HL-60 (cell line): ENCODE measurements around the gene GKAP1.
"Not testable (repeated sequence)": the region's sequence is repeated elsewhere in the genome, so short reads cannot be mapped to it uniquely, and the experiment has no call there.

Source experiments
- GABPA ChIP-seq: IDR thresholded peaks from 2 replicates; pipeline ENCODE4 v1.6.1; 2012; ENCODE audit warnings: low read depth
- POLR2AphosphoS5 ChIP-seq: IDR thresholded peaks from 2 replicates; pipeline ENCODE4 v1.6.1; 2012; ENCODE audit warnings: low read depth
- REST ChIP-seq: IDR thresholded peaks from 2 replicates; pipeline ENCODE4 v1.6.1; 2012; ENCODE audit warnings: low read depth; ENCODE audit not compliant: insufficient replicate concordance
- SPI1 ChIP-seq: IDR thresholded peaks from 2 replicates; pipeline ENCODE4 v1.6.1; 2012; ENCODE audit warnings: low read depth, mild to moderate bottlenecking, borderline replicate concordance
- TF ChIP-seq, protein P1 (sequence below): IDR thresholded peaks from one replicate; pipeline ENCODE4 v1.5.1; 2011; ENCODE audit warnings: low read length, control low read depth, inconsistent platforms; ENCODE audit not compliant: insufficient read depth

- not testable (repeated sequence) for TF ChIP-seq REST, POLR2AphosphoS5, GABPA, SPI1
- TF ChIP-seq, protein P1, sequence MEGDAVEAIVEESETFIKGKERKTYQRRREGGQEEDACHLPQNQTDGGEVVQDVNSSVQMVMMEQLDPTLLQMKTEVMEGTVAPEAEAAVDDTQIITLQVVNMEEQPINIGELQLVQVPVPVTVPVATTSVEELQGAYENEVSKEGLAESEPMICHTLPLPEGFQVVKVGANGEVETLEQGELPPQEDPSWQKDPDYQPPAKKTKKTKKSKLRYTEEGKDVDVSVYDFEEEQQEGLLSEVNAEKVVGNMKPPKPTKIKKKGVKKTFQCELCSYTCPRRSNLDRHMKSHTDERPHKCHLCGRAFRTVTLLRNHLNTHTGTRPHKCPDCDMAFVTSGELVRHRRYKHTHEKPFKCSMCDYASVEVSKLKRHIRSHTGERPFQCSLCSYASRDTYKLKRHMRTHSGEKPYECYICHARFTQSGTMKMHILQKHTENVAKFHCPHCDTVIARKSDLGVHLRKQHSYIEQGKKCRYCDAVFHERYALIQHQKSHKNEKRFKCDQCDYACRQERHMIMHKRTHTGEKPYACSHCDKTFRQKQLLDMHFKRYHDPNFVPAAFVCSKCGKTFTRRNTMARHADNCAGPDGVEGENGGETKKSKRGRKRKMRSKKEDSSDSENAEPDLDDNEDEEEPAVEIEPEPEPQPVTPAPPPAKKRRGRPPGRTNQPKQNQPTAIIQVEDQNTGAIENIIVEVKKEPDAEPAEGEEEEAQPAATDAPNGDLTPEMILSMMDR = not testable (repeated sequence)
These were observed 13.1 kb downstream of the GKAP1 start for GRCh38 chr9:83804454-83804853.
